HG02623 (cell line): Measurements from ENCODE around the gene MASTL.
A peak's percentile ranks its signal among the peaks of the same experiment; 100 is the strongest.
"Not testable (repeated sequence)": the region's sequence is repeated elsewhere in the genome, so short reads cannot be mapped to it uniquely, and the experiment has no call there.

ENCODE experiments used
- ATAC-seq: cut with Tn5 transposase; IDR thresholded peaks from one replicate; pipeline ENCODE4 v1.9.1; 2021; ENCODE audit warnings: moderate library complexity; ENCODE audit not compliant: unreplicated experiment

Gene MASTL

DNA sequence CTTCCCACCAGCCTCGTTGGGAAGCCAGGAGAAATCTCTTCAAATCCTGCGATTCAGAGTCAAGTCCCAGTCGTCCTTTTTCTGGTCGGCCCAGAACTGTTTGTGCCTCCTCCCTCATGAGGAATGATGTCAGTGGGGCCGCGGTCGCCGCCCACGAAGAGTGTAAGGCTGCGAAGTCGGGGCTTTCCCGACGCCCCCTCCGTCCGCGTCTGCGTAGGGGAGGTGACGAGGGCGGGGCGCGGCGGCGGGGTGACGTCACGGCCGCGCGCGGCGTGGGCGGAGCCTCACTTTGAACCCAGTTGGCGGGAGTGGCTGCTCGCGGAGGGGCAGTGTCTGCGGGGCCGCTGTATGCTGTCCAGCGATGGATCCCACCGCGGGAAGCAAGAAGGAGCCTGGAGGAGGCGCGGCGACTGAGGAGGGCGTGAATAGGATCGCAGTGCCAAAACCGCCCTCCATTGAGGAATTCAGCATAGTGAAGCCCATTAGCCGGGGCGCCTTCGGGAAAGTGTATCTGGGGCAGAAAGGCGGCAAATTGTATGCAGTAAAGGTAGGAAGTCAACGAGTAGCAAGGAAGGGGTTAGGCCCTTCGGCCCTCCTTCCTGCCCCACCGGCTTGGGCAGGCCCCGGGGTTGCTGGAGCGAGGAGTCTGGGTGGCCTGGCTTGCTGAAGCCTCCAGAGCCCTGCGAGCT lies at the start of gene MASTL:
Gene MASTL (plus strand): TSS at position 287 of the 689 bp plus-strand sequence. CDS start 75 bp downstream, at position 362.
- peak; percentile 74 for ATAC-seq

DNA sequence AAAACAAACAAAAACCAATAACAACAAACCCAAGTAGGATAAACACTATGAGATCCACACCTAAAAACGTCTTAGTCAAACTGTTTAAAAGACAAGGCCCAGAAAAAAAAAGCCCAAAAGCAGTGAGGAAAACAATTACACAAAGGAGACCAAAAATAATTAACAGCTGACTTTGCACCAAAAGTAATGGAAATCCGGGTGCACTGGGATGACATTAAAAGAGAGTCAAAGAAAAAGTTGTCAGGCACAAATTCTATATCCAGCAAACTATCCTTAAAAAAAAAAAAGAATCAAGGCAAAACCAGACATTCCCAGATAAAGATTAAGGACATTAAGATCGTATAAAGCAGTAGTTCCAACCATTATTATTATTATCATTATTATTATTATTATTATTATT lies 47.0 kb upstream of the MASTL start:
- no peak for ATAC-seq

DNA sequence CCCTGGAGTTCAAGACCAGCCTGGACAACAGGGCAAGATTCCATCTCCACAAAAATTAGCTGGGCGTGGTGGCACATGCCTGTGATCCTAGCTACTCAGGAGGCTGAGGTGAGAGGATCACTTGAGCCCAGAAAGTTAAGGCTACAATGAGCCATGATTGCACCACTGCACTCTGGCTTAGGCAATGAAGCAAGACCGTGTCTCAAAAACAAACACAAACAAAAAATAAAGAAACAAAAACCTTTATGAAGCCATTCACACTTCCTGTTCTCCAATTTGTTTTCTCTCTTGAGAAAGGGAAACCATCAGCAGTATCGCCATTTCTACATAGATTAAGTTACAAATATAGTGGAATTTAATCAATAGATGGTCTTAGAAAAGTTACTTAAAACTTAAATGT lies 20.8 kb upstream of the MASTL start:
- no peak for ATAC-seq

DNA sequence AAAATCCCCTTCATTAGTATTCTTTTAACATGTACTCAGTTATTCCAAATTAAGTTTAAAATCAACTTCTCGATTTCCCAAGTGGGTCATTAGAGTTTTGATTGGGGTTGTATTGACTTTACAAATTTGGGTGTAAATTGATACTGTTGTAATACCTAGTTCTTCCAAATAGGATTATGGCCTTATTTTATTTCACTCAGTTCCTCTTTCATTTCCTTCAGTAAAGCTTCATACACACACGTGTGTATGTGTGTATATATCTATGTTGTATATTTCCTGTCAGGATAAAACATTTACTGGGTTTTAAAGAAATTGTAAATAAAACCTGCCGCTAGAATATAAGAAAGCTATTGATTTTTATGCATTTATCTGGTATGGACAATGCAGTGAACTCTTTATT lies 16.9 kb upstream of the MASTL start:
- no peak for ATAC-seq

DNA sequence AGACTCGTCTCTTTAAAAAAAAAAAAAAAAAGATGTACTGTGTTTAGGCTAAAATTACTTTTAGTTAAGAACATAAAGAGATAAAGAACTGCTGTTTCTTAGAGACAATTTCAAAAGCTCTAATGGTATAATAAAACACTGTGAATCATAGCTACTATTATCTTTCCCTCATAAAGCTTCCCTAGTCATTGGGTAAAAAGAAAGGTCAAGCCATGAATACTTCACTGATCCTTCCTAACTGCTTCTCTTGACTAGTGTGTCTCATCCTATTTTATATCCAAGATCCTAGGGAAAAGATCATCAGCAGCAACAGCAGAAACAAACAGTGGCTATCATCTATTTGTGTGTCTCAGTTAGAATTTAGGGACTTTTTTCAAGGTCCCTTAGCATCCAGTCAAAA lies 11.5 kb upstream of the MASTL start:
- no peak for ATAC-seq

DNA sequence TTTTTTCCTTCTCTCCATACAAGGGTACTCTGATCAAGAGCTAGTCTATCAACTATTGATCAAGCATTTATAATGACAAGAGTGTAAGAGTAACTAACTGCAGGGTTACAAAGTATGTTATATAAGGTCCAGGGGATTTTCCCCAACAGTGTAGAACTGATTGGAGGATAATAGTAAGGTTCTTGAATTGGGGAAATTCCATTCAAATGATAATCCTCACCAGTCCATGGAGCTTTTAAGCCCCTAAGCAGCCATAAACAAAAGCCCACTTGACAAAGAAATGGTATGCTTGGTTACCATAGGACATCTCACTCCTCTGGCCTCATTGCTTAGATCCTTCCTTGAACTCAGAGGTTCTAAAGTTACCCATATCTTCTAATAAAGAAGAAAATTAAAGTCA lies 9.2 kb upstream of the MASTL start:
- no peak for ATAC-seq

DNA sequence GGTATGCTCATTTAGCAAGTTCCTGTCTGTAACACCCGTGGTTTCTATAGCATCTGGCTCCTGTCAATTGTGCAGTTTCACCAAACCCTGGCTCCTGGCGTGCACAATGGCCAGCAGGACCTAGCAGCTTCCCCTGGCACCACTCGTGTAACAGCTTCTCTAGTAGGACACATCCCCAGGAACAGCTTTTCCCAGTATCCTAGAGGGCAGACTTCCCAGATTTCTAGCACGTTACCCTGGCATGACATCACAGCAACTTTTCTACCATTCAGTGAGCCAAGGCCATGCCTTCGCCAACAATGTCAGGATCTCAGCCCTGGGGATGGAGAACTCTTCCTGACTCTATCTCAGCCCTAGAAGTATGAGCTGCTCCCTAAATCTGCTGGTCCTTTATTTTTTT lies 7.5 kb upstream of the MASTL start:
- ATAC-seq, result no peak

DNA sequence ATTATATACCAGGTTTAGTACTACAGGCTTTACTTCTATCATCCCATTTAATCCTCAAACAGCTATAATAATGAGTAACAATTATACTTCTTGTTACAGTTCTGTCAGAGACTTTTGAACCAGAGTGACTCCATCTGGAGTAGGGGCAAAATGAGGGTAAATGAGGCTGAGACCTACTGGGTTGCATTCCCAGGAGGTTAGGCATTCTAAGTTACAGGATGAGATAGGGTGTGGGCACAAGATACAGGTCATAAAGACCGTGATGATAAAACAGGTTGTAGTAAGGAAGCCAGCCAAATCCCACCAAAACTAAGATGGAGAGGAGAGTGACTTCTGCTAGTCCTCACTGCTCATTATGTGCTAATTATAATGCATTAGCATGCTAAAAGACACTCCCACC lies 4.9 kb upstream of the MASTL start:
- ATAC-seq, result no peak

DNA sequence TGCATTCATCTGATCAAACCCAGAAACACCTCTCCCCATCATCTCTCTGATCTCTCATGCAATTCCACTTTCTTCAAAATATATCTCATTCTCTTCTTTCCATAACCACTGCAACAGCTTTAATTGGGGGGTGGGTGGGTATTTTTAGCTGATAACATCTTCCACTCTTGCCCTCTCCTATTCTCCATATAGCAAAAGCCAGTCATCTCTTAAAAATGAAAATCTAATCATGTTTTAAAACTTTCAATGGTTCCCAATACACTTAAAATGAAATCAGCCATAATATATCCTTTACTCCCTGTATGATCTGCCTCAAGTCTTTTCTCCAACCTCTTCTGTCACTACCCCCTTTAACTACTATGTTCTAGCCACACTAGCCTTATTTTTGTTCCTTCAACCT lies 2.5 kb upstream of the MASTL start:
- no peak for ATAC-seq

DNA sequence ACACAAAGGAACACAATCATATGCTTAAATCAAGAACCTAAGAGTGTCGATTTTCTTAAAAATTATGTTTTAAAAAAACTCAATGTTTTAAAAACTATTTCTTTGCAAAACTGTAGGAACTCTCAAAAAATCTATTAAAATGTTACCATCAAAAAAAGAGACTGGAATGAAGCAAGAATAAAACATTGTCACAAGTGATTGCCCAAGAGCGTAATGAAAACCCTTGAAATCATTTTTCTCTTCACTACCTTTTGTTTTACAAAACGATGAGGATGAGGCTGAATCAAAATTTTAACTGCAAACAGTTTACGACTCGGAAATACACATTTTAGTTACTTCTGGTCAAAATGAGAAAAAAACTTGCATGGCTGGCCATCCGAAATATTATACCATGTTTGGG lies 1.8 kb upstream of the MASTL start:
- no peak for ATAC-seq

DNA sequence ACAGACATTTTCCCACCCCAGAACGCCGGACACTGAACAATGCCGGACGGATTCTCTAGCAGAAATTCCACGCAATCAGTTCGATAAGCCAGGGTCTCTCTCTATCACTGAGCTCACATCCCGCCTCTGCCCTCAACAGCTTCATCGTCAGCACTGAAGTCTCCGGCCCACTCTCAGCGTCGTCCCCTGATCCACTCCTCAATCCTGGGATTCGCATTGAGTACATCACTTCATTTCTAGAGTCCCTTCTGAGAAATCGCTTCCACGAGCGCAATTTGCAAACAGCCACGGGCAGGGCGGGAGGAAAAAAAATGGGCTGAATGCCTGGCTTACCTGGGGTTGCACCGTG lies 1.3 kb upstream of the MASTL start:
- peak; percentile 7 for ATAC-seq

DNA sequence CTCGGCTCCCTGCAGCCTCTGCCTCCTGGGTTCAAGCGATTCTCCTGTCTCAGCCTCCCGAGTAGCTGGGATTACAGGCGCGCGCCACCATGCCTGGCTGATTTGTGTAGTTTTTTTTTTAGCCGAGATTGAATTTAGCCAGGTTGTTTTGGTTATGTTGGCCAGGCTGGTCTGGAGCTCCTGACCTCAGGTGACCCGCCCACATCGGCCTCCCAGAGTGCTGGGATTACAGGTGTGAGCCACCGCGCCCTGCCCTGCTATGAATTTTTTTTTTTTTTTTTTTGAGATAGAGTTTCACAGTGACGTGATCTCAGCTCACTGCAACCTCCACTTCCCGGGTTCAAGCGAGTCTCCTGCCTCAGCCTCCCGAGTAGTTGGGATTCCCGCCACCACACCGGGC lies 1.4 kb downstream of the MASTL start:
- not testable (repeated sequence) for ATAC-seq

DNA sequence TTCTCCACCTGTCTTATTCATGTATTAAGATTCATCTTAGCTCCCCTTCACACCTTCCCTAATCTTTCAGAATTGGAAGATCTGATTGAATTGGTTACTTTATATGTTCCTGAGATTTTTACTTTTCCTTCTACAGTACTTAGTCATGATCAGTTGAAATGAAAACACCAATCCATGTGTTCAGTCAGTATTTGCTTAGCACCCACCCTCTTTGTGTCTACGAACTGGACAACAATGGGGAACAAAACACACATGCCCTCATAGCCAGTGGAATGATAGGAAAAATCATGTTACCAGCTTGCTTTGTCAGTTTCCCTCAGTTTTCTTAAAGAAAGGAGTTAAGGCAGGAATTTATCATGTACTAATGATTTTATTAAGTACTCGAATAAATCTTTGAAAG lies 2.0 kb downstream of the MASTL start:
- ATAC-seq, result no peak

DNA sequence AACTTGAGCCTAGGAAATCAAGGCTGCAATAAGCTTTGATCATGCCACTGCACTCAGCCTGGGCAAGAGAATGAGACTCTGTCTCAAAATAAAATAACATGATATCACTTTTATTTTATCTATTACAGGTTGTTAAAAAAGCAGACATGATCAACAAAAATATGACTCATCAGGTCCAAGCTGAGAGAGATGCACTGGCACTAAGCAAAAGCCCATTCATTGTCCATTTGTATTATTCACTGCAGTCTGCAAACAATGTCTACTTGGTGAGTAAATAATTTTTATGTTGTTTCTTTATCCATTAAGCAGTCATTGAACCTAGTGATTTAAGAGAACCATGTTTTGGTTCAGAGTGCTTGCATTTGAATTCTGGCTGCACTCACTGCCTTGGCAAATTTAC lies 3.3 kb downstream of the MASTL start:
- no peak for ATAC-seq

DNA sequence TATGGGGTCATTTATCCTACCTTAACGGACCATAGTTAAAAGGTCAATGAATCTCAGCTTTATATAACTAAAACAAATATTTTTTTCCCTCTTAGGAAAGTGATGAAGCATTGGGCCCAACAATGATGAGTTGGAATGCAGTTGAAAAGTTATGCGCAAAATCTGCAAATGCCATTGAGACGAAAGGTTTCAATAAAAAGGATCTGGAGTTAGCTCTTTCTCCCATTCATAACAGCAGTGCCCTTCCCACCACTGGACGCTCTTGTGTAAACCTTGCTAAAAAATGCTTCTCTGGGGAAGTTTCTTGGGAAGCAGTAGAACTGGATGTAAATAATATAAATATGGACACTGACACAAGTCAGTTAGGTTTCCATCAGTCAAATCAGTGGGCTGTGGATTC lies 14.7 kb downstream of the MASTL start:
- no peak for ATAC-seq

DNA sequence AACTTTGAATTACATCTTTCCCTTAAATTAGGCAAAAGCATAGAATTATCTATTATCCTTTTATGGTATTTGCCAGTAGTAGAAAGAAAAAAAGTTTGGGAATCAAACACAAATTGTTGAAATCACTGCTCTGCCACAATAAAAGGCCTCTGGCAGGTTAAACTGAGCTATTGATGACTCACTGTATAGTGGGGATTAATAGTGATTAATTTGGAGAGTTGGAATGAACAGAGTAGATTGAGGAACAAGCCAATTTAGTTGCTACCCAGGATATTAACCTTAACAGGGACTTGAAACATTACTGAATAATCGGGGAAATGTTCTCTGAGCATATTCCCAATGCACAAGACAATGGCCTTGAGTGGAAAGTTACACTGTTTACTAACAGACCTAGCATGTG lies 33.1 kb downstream of the MASTL start:
- ATAC-seq, result no peak

DNA sequence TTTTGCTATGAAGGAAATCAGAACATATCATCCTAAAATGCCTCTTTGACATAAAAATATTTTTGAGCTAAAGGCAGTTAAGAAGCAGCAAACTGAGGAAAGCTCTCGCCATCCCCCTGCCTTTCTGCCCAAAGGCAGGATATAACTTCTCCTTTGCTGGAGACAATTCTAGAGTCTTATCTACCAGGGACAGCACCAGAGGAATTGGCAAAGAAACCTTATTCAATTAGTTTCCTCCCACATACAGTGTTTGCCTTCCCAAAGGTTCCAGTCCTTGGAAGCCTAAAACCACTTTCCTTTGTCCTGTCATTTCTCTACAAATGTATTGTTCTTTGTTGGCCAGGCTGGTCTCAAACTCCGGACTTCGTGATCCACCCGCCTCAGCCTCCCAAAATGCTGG lies 33.7 kb downstream of the MASTL start:
- no peak for ATAC-seq

DNA sequence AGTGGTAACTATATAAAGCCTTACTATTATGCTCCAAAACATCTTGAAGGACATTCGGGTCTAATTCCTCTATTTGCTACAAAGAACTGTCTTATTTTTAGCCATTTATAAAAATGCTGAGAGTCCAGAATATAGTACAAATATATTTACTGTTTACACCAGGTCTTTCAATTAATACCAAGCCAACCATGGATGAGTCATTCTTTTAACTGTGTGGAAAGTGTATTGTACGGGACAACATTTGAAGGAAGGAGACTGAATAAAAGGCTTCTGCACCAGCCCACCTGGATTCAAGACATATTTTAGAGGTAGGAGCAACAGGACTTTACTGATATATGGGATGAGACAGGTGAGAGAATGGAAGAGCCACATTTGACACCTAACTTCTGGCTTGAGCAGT lies 35.4 kb downstream of the MASTL start:
- no peak for ATAC-seq

DNA sequence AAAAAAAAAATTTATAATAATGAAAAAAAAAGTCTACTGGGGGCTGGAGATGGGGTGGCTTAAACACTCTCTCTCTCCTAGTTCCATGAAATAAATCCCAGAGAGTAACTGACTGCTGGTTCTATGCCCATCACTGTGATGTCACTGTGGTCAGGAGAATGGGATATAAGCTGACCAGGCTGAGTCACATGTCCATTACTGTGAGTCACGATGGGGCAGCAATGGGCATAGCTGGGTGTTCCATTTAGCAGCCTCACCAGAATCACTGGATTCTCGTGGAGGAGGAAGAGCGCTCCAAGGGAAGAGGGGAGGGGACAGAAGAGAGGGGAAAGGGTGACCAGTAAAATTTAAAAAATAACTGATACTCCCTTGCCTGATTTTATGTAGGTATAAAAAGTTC lies 37.1 kb downstream of the MASTL start:
- no peak for ATAC-seq

DNA sequence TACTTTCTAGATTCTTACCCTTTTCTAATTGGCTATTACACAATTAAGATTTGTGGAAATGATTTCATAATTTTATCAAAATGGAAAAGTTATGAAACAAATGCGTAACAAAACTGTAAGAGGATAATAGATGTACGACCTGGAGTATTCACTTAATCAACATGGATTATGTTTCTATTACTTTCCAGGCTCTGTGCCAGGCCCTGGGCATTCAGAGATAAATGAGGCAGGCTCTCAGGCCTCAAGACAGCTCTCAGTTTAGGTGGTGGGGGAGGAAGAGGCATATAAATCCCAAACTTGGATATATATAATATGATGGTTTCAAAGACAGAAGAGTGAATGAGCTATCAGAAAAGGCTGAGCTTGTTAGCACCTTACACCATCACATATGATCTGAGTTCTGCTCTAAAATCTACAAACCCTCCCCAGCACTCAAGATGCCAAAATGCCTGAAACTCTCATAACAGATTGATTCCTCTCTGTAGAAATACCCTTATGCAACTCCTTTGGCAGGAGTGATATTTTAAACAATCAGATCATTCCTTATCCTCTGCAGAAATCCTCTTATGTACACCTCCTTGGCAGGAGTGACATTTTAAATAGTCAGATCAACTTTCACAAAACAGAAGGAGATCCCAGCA lies 42.9 kb downstream of the MASTL start:
- ATAC-seq, result no peak

DNA sequence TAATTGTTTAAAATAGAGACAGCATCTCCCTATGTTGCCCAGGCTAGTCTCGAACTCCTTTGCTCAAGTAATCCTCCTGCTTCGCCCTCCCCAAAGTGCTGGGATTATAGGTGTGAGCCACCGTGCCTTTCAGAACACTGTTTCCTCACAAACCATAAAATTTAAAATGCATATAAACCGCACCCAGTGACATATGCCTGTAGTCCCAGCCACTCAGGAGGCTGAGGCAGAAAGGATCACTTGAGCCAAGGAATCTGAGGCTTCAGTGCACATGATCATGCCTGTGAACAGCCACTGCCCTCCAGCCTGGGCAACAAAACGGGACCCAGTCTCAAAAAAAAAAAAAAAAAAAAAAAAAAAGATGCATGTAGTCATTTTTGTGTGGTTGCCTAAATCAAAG lies 48.7 kb downstream of the MASTL start:
- no peak for ATAC-seq

DNA sequence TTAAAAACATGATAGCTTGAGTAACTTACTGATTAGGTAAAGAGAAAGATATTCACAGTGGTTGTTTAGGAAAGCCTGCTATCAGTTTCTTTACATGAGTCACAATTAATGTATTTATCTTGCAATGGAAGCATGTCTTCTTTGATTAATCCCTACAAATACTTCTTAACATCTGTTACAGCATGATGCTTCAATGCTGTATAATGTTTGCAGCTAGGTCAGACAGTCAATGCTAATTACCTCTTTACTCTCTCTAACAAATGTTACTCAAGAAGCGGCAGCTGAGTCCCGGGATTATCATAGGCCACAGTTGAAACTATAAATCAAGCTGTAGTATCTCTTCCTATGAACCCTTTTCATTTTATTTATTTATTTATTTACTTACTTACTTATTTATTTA lies 52.2 kb downstream of the MASTL start:
- ATAC-seq, result no peak

DNA sequence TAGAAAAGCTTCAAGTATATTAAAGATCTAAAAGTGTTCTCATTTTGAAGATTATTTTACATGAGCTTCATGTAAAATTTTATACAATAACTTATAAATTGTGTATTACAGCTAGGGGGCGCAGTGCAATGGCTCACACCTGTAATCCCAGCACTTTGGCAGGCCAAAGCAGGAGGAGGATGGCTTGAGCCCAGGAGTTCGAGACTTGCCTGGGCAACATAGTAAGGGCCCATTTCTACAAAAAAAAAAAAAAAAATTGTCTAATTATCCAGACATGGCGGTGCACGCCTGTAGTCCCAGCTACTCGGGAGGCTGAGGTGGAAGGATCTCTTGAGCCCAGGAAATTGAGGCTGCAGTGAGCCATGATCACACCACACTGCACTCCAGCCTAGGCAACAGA lies 68.8 kb downstream of the MASTL start:
- peak; percentile 48 for ATAC-seq
